ENCODE data around the gene KIF21B. TPM values are rescaled to one million over a fixed set of nuclear protein-coding genes. Genes with fewer than 3 reads are reported as not detected.
"Not testable (repeated sequence)": the region's sequence is repeated elsewhere in the genome, so short reads cannot be mapped to it uniquely, and the experiment has no call there.

KIF21B gene
- total and polyA plus RNA-seq, 5 experiments from 2014 or later: 2.2 to 95.3 (median 8.3) TPM

DNA sequence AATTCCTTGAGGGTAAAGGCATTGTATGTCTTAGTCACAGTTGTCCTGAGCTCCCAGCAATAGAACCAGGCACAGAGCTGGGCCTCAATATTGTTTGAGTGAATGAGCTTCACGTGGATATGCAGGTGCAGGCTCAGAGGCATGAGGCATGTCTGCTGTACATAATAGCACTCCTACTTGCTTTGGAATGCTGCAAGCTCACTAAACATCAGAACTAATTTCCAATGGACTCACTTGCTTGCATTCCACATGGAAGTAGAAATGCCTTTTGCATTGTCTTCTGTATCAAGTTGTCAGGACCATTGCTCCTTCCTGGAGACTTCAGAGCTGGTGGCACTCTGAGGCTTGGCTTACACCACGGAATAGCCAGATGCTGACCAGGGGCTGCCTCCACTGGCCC, 91.7 kb downstream of the KIF21B start:
- H3K4me1 Mint-ChIP-seq: no peaks in the 10 kb centered on the region
- POLR2A ChIA-PET: no interaction called here
- DNase-seq (no peak), ATAC-seq (no peak)
- no peaks in the 10 kb centered on the region for H3K36me3 Mint-ChIP-seq
- H3K27ac Mint-ChIP-seq: no peak overlapping the region
- H3K27me3 Mint-ChIP-seq: peaks cover 0 to 2% (median 1%) of the 10 kb centered on the region in 5 donors
- H3K4me3 Mint-ChIP-seq: no peak overlapping the region
- no peaks in the 10 kb centered on the region for H3K9me3 Mint-ChIP-seq

DNA sequence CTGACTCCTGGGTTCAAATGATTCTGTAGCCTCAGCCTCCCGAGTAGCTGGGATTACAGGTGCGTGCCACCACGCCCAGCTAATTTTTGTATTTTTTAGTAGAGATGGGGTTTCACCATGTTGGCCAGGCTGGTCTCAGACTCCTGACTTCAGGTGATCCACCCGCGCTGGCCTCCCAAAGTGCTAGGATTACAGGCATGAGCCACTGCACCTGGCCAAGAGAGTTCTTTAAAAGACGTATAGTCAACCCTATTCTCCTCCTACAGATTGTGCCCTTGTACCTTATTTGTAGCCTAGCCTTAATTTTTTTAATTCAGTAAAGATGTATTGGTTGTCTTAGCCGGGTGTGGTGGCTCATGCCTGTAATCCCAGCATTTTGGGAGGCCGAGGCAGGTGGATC, 93.2 kb downstream of the KIF21B start:
- DNase-seq, H3K4me3 Mint-ChIP-seq, ATAC-seq, H3K4me1 Mint-ChIP-seq, H3K27ac Mint-ChIP-seq, H3K36me3 Mint-ChIP-seq, H3K27me3 Mint-ChIP-seq, POLR2A ChIA-PET, H3K9me3 Mint-ChIP-seq: not testable (repeated sequence)

GRCh38 chr1:200929530-200930278, 93.8 kb downstream of the KIF21B start:
- H3K4me1 Mint-ChIP-seq: peaks cover 2 to 6% (median 3%) of the 10 kb centered on the region in 4 donors
- ATAC-seq (no peak), DNase-seq (no peak)
- no peak overlapping the region for H3K27ac Mint-ChIP-seq
- no peak overlapping the region for H3K4me3 Mint-ChIP-seq
- POLR2A ChIA-PET: interaction anchor here (0.7 kb wide), 1 partner anchor 9 kb away, joined by 3 read pairs; no protein-coding TSS in a partner anchor
- peaks cover 0 to 2% (median 0%) of the 10 kb centered on the region in 5 donors for H3K27me3 Mint-ChIP-seq
- no peaks in the 10 kb centered on the region for H3K36me3 Mint-ChIP-seq
- H3K9me3 Mint-ChIP-seq: no peaks in the 10 kb centered on the region

DNA sequence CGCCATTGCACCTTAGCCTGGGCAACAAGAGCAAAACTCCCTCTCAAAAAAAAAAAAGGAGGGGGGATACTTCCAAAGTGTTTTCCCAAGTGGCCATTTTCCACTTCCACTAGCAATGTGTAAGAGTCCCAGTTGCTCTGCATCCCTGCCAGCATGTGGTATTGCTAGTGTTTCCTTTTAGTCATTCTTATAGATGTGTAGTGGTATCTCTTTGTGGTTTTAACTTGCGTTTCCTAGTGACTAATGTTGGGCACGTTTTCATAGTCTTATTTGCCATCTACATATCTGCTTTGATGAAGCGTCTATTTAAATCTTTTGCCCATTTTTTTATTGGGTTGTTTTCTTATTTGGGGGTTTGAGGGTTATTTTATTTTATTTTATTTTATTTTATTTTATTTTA, 97.7 kb downstream of the KIF21B start:
- ATAC-seq: no peak
- Mint-ChIP-seq H3K27me3 (peaks cover 0 to 1% (median 0%) of the 10 kb centered on the region in 5 donors), H3K27ac (no peak overlapping the region), H3K4me1 (peaks cover 2 to 6% (median 3%) of the 10 kb centered on the region in 4 donors), H3K9me3 (no peaks in the 10 kb centered on the region), H3K36me3 (no peaks in the 10 kb centered on the region), H3K4me3 (no peak overlapping the region)
- DNase-seq: no peak
- POLR2A ChIA-PET: no interaction called here

DNA sequence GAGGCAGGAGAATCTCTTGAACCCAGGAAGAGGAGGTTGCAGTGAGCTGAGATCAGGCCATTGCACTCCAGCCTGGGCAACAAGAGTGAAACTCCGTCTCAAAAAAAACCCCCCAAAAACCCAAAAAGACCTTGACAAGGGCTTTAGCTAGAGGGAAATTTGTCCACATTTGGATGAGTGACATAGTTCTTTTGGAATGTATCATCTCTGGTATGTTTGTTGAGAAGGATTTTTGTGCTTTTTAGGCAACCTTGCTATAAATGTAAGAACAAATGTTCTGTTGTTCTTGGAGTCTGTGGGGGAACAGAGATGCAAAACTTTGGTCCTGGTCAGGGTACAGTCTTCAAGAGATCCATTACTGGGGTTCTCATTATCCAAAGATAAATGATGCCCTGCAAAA, 99.9 kb downstream of the KIF21B start:
- Mint-ChIP-seq H3K36me3 (no peaks in the 10 kb centered on the region), H3K4me3 (no peak overlapping the region), H3K9me3 (no peaks in the 10 kb centered on the region), H3K27me3 (no peaks in the 10 kb centered on the region), H3K4me1 (peaks cover 2 to 6% (median 3%) of the 10 kb centered on the region in 4 donors), H3K27ac (no peak overlapping the region)
- DNase-seq (no peak), ATAC-seq (no peak)
- POLR2A ChIA-PET: no interaction called here

- POLR2A ChIA-PET: no interaction called here
- no peak for DNase-seq
- Mint-ChIP-seq H3K9me3 (no peaks in the 10 kb centered on the region), H3K27me3 (no peaks in the 10 kb centered on the region), H3K36me3 (no peaks in the 10 kb centered on the region), H3K4me1 (peaks cover 2 to 6% (median 3%) of the 10 kb centered on the region in 4 donors), H3K4me3 (no peak overlapping the region), H3K27ac (no peak overlapping the region)
- no peak for ATAC-seq
Measured at GRCh38 chr1:200922406-200922805, 101.1 kb downstream of the KIF21B start.

GRCh38 chr1:200921571-200922110, 101.9 kb downstream of the KIF21B start:
- DNase-seq: no peak
- Mint-ChIP-seq H3K27me3 (no peaks in the 10 kb centered on the region), H3K4me1 (peaks cover 2 to 6% (median 3%) of the 10 kb centered on the region in 4 donors), H3K36me3 (no peaks in the 10 kb centered on the region), H3K4me3 (no peak overlapping the region), H3K9me3 (no peaks in the 10 kb centered on the region), H3K27ac (no peak overlapping the region)
- ATAC-seq: no peak
- POLR2A ChIA-PET: no interaction called here

Other genes with a start within 250 kb of the KIF21B start
- not detected for gene GPR25, start 150.7 kb downstream of the KIF21B start, total RNA-seq
- gene GPR25, start 150.7 kb downstream of the KIF21B start, polyA plus RNA-seq: under 1 TPM; 0.15 to 0.94 (median 0.30) TPM
- gene INAVA, start 128.8 kb downstream of the KIF21B start, total RNA-seq: not detected
- not detected for gene INAVA, start 128.8 kb downstream of the KIF21B start, polyA plus RNA-seq
- gene CACNA1S, start 88.7 kb upstream of the KIF21B start, total RNA-seq: not detected
- not detected for gene CACNA1S, start 88.7 kb upstream of the KIF21B start, polyA plus RNA-seq
- gene ASCL5, start 103.5 kb upstream of the KIF21B start, total RNA-seq: under 1 TPM in 1 of 2 experiments, not detected in 1; 0.27 TPM
- gene ASCL5, start 103.5 kb upstream of the KIF21B start, polyA plus RNA-seq: under 1 TPM in 1 of 3 donors, not detected in 2; 0.08 TPM
- 10 to 100 TPM; 23.7 to 26.9 TPM for gene TMEM9, start 130.8 kb upstream of the KIF21B start, total RNA-seq
- 10 to 100 TPM; 30.6 to 43.2 (median 40.9) TPM for gene TMEM9, start 130.8 kb upstream of the KIF21B start, polyA plus RNA-seq
- not detected for gene IGFN1, start 167.1 kb upstream of the KIF21B start, total RNA-seq
- gene IGFN1, start 167.1 kb upstream of the KIF21B start, polyA plus RNA-seq: not detected